GM04503 (cell line): ENCODE data around the gene MOB1B.
"Not testable (repeated sequence)": the region's sequence is repeated elsewhere in the genome, so short reads cannot be mapped to it uniquely, and the experiment has no call there.

Experiments
- DNase-seq: peaks from one replicate; pipeline ENCODE4 v3.0.0-alpha.2; 2012; ENCODE audit warnings: low read depth

MOB1B gene

GRCh38 chr4:70901984-70902576 lies at the start of gene MOB1B:
TSS of gene MOB1B (plus strand) at chr4:70902369. CDS start at chr4:70902537, 168 bp downstream.
- DNase-seq: peak; percentile 49

DNA sequence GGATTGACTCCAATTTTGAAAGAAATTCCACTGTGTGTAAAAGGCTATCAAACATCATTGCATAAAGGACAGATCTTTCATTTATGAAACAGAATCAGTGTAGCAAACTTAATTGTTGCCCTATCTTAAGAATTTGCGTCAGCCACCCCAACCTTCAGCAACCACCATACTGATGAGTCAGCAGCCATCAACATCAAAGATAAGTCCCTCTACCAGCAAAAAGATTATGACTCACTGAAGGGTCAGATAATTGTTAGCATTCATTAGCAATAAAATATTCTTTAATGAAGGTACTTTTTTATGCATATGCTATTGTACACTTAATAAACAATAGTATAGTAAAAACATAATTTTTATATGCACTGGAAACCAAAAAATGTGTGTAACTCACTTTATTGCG lies 46.7 kb upstream of the MOB1B start:
- DNase-seq: no peak

- DNase-seq: no peak
Observed at GRCh38 chr4:70858454-70858853, 43.7 kb upstream of the MOB1B start.

GRCh38 chr4:70859066-70859465 lies 43.1 kb upstream of the MOB1B start:
- no peak for DNase-seq

- peak; percentile 7 for DNase-seq
Observed at GRCh38 chr4:70863099-70863790, 38.9 kb upstream of the MOB1B start.

DNA sequence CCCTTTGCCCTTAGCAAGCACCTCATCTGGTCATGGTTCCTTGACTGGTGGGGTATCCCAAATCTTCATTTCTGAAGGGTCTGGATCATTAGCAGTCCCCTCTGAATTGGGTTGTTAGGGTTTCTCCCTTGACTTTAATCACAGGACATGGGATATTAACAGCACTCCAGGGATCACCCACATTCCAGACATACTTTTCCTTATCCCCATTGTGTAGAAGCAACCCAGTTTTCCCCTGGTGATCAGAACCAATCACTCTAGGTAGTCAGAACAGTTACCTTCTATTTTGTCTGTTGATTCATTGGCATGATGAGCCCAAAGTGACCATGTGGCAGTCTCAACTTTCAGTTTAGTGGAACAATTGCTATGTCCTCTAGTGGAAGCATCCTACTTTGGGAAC lies 33.4 kb upstream of the MOB1B start:
- DNase-seq: no peak

GRCh38 chr4:70873216-70873615 lies 29.0 kb upstream of the MOB1B start:
- DNase-seq: no peak

- DNase-seq: no peak
Observed at GRCh38 chr4:70874268-70875156, 27.7 kb upstream of the MOB1B start.

DNA sequence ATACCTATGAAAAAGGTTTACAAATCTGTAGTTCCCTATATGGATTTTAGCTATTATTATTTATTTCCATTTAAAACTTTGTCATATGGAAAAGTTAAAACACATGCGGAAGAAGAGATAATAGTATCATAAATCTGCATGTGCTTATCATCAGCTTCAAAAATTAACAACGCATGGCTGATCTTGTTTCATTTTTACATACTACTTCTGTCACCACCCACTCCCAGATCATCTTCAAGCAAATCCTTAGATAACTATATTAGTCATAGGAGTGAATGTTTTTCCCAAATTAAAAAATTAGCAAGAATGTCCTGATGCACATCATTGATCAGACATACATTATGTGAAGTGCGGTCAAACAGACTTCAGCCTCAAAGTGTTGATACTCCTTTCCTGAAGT lies 24.6 kb upstream of the MOB1B start:
- DNase-seq: no peak

GRCh38 chr4:70880739-70881138 lies 21.4 kb upstream of the MOB1B start:
- DNase-seq: no peak

DNA sequence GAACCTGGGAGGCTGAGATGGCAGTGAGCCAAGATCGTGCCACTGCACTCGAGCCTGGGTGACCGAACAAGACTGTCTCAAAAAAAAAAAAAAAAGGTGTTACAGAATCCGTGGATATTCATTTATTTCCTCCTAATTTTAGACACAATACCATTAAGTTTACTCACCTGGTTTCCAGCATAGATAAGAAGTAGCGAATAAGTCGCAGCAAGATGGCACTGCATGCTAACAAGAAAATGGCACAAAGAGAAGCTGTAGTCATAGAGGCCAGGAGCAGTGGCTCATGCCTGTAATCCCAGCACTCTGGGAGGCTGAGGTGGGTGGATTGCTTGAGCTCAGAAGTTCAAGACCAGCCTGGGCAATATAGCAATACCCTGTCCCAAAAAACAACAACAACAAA lies 17.0 kb upstream of the MOB1B start:
- no peak for DNase-seq

DNA sequence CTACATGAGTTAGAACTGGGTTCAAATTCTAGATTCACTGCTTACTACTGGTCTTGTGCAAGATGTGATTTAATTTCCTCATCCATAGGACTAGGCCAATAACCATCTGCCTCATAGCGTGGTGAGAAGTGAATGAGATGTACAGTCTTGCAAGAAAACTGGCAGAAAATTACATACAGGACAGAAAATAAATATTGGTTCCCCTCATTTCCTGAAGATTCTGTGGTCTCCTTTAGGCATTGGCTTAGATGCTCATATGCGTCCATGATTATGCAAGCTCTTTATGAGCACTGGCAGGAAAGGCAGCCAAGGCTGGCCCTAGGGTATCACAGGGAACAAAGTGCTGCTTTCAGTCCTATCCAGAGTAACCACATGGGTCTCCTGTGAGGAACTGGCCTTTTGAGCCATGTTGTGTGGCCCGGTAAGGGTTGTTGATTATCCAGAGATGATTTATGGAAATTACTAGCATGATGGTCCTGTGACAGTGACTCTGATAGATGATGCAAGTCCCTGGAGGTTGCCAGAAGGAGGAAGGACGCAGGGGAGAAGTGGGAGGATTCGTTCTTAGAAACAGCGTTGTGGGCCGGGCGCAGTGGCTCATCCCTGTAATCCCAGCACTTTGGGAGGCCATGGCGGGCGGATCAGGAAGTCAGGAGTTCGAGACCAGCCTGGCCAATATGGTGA lies 9.9 kb upstream of the MOB1B start:
- no peak for DNase-seq

DNA sequence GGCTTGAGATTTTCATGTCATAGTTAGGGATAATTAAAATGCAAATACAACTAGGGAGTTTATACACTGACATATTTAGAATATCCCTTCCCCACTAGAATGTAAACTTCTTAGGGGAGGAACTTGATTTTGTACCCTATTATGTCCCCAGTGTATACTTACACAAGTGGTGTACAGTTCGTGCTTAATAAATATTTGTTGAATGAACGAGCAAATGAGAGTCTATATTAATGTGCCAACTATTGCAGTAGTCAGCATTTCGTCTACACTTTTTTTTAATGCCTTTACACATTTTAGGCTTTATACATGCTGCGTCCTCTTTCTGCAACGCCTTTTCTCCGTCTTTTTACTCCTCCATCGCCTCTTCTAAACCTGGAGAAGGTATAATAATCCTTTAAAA lies 8.4 kb upstream of the MOB1B start:
- DNase-seq: no peak

- peak; percentile 31 for DNase-seq
Observed at GRCh38 chr4:70895405-70895804, 6.8 kb upstream of the MOB1B start.

- DNase-seq: no peak
Observed at GRCh38 chr4:70895811-70896491, 6.2 kb upstream of the MOB1B start.

DNA sequence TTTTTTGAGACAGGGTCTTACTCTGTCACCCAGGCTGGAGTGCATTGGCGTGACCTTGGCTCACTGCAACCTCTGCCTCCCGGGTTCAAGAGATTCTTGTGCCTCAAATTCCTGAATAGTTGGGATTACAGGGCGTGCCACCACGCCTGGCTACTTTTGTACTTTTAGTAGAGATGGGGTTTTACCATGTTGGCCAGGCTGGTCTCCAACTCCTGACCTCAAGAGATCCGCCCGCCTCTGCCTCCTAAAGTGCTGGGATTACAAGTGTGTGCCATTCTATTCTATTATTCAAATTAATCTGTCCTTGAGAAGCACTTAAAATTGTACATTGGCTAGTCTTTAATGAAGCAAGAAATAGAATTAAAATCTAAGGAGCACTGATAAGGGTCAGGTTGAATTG lies 3.6 kb upstream of the MOB1B start:
- DNase-seq: not testable (repeated sequence)

GRCh38 chr4:70901607-70901983 lies 574 bp upstream of the MOB1B start:
- DNase-seq: no peak

DNA sequence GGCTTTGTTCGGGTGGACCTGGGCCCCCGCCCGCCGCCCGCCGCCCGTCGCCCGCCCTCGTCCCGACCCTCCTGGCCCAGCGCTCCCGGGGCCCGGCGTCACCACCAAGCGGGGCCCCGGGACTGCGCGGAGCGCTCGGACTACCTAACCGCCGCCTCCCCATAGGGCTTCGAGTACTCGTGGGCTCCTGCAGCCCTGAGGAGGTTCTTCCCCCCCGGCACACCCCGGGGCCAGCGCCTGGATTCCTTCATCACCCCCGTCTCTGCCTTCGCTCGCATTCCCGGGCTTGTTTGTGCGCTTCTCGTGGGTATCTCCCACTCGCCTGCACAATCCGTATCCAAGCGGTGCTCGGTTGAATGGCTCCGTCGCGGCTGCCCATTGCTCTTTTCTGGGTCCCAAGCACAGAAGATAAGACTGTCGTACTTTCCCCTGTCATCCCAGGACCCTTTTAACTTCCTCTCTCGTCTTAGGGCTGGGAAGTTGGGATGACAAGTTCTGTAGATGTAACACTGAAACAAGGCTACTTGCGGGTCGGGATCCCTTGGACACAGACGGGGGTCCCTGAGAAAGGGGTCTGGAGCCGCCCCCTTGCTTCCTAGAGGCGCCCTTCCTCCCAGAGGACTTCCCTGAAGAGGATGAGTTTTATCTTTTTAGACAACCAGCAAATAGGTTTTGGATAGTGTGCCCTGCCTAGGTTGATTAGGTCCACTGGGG lies 565 bp downstream of the MOB1B start:
- no peak for DNase-seq

DNA sequence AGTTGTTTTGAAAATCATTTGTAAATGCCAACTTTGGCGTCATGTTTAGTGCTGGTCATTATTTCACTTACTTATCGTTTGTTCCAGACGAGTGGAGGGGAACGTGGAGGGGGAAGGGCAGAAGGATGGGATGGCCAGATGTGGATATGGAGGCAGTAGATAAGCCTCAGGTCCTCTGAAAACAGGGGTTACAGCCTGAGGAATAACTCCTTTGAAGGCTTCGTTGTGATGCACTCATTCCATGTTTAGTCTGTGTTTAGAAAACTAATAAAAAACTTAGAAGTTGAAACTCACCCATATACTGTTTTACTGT lies 1.1 kb downstream of the MOB1B start:
- DNase-seq: no peak

DNA sequence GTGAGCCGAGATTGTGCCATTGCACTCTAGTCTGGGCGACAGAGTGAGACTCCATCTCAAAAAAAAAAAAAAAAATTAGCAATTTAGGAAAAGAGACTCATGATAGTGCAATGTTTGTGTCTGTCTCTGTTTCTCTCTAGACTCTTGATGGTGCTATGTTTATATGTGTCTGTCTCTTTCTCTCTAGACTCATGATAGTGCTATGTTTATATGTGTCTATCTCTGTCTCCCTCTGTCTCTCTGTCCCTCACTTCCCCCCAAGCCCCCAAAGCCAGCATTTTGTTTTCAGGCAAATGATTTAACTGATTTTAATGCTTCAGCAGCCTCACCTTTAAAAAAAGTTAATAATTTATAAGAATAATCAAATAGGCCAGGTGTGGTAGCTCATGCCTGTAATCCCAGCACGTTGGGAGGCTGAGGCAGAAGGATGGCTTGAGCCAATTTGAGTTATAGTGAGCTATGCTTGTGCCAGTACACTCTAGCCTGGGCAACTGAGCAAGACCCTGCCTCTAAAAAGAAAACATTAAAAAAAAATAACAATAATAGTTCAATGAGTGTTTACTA lies 6.9 kb downstream of the MOB1B start:
- DNase-seq: no peak

DNA sequence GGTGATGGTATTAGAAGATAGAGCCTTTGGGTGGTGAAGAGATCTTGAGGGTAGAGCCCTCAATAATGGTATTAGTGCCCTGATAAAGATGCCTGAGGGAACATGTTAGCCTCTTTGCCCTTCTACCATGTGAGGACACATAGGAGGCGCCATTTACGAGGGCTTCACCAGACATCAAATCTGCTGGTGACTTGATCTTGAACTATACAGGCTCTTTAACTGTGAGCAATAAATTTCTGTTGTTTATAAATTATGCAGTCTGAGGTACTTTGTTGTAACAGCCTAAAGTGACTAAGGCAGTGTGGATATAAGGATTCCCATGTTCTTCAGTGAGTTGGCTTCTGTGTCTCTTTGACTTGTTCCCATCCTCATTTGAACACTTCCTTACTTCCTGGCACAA lies 11.8 kb downstream of the MOB1B start:
- DNase-seq: no peak
